22Rv1 (cell line): ENCODE data around the gene DHX15.

ENCODE experiments used
- CTCF ChIP-seq: fragments of 450-650 bp; IDR thresholded peaks from 2 replicates; pipeline ENCODE4 v1.5.1; 2017; ENCODE audit warnings: mild to moderate bottlenecking
- ZFX ChIP-seq: fragments of 450-650 bp; IDR thresholded peaks from 2 replicates; pipeline ENCODE4 v1.6.1; 2017; ENCODE audit warnings: antibody characterized with exemption, borderline replicate concordance

DNA sequence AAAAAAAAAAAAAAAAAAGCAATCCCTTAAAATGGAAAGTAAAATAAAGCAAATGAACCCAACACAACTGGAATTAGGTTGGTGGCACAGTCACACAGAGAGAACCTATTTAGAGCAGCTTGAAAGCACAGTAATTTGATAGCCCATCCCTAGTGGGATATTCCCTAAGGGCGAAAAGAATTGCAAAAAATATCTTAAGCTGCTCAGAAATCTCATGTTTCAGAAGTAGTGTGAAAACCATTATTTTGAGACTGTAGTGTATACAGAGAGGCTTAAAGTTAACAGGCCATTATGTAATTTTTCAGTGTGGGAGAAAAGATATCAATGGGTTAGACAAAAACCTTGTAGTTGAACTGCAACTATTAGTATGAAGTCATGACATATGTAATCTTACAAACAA, 40.0 kb upstream of the DHX15 start:
- TF ChIP-seq CTCF: no peak
- TF ChIP-seq ZFX: no peak
